GM18858 (cell line): ENCODE results near the gene ABCB1.
"Not testable (repeated sequence)": the region's sequence is repeated elsewhere in the genome, so short reads cannot be mapped to it uniquely, and the experiment has no call there.

ENCODE experiments used
- ATAC-seq: cut with Tn5 transposase; IDR thresholded peaks from one replicate; pipeline ENCODE4 v1.9.1; 2021; ENCODE audit not compliant: unreplicated experiment

Gene ABCB1

DNA sequence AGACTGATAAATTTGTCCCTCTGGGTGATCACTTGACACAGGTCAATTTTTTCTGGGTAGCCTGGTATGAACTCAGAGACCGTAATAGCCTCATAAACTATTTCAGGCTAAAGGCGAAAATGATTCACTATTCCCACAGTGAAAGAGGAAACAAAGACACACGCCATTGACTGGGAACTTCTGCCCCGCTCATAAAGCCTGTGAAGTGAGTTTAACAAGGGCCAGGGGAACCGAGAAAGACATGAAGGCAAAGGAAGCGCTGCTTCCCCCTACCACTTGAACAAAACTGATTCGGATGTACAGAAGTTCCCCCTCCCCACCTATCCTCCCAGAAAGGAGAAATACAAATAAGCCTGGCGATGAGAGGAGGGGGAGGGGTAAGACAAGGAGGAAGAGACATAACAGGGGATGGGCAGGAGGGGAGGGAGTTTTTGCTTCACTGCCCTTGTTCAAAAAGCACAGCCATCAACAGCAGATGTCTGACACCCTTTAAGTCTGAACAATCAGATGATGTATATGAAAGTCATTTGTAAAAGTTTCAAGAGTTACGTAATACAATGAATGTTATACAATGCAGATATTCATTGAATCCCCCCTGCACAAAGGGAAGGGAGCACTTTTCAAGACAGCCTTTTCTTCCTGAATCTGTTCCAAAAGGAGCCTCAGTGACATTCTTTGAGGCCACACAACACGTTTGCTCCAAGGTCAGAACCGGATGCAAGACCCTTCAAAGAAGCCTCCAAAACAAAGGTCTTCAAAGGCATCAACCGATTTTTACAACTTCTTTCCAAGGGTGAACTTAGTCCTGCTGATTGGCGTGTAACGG is 125.9 kb downstream of the ABCB1 start:
- ATAC-seq: peak; percentile 75

GRCh38 chr7:87473986-87474385 is 126.7 kb downstream of the ABCB1 start:
- ATAC-seq: peak; percentile 8

DNA sequence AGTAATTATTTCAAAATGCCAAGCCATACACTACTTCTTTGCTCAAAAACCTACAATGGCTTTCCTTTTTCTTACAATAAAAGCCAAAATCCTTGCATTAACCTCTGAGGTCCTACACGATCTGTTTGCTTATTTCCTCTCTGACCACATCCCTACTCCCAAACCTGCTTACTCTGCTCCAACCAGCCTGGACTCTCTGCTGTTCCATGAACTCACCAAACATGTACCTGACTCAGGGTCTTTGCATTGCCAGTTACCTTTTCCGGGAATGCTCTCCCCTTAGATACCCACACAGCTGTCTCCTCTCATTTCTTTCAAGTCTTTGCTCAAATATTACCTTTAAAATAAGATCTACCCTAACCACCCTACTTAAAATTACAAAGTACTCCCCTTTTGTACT is 127.5 kb downstream of the ABCB1 start:
- no peak for ATAC-seq

DNA sequence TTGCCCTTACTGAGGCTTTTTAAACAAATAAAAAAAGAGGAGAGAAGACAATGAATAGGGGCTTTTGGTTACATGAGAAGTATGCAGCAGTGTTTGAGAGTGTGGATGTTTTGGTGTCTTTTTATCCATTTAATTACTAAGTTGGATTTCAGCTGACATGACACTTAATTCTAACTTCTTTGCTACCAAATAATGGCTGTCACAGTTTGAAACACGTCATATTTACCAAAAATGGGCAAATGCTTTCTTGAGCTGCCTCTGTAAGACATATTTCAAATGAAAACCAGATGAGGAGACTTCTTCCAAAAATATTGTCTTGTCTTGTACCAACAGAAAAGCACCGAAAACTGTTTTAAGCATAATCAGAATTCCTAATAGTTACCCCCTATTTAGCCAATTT is 129.2 kb downstream of the ABCB1 start:
- no peak for ATAC-seq

GRCh38 chr7:87469204-87469603 is 131.5 kb downstream of the ABCB1 start:
- ATAC-seq: not testable (repeated sequence)

GRCh38 chr7:87465534-87465880 is 135.2 kb downstream of the ABCB1 start:
- not testable (repeated sequence) for ATAC-seq

GRCh38 chr7:87464830-87465533 is 135.7 kb downstream of the ABCB1 start:
- not testable (repeated sequence) for ATAC-seq

- no peak for ATAC-seq
Observed at GRCh38 chr7:87463982-87464381, 136.7 kb downstream of the ABCB1 start.

DNA sequence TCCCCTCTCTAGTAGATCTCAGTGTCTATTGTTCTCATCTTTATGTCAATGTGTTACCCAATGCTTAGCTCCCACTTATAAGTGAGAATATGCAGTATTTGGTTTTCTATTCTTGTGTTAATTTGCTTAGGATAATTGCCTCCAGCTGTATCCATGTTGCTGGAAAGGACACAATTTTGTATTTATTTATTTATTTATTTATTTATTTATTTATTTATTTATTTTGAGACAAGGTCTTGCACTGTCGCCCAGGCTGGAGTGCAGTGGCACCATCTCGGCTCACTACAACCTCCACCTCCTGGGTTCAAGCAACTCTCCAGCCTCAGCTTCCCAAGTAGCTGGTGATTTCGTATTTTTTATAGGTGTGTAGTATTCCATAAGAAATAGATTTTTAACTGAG is 140.2 kb downstream of the ABCB1 start:
- ATAC-seq: not testable (repeated sequence)

DNA sequence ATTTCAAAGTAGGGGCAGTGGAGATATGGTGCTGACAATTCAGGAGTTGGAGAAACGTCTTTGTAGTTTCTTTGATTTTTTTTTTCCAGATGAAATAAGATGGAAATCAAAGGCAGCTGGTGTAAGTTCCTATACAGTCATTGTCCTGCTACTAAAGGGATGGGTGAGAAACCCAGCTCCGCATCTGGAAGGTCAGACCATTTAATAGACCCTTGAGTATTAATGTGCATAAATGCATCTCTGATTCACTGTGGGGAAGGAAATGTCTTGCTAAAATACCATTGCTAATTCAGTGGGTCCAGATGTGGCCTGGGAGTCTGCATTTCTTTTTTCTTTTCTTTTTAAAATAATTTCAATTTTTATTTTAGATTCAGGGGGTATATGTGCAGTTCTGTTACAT is 140.7 kb downstream of the ABCB1 start:
- ATAC-seq: no peak

- no peak for ATAC-seq
Observed at GRCh38 chr7:87458148-87458547, 142.5 kb downstream of the ABCB1 start.

DNA sequence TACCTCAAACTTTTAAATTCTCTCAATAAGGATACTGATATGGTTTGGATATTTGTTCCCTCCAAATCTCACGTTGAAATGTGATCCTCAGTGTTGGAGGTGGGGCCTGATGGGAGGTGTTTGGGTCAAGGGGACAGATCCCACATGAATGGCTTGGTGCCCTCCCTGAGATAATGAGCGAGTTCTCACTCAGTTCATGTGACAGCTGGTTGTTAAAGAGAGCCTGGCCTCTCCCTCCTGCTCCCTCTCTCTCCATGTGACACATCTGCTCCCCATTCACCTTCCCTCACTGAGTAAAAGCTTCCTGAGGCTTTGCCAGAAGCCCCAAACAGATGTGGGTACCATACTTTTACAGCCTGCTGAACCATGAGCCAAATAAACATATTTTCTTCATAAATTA is 144.4 kb downstream of the ABCB1 start:
- no peak for ATAC-seq
